ENCODE data around the gene ANKRD31.
A peak's percentile ranks its signal among the peaks of the same experiment; 100 is the strongest.

The ANKRD31 gene

GRCh38 chr5:75236322-75237316 lies at the start of gene ANKRD31:
ANKRD31 (minus strand) TSS chr5:75236878; CDS start chr5:75236686, 192 bp downstream.
- H3K4me3 ChIP-seq (replicated peaks; ENCODE audit: low read depth, low read length): peak within 1 kb of the TSS; percentile 88
- peak; percentile 90 for DNase-seq (ENCODE audit: extremely low read depth, insufficient read length)
- peak; percentile 35 for TF ChIP-seq CTCF (IDR thresholded peaks at IDR 0.05; ENCODE audit: insufficient read depth, low read length, poor library complexity, severe bottlenecking)
- H3K27me3 ChIP-seq (replicated peaks; ENCODE audit: control insufficient read depth, insufficient read depth, low read length): no peaks in the 10 kb centered on the region
- no peaks in the 10 kb centered on the region for H3K36me3 ChIP-seq (ENCODE audit: control insufficient read depth, insufficient read depth, low read length)

GRCh38 chr5:75286211-75286773 lies 49.6 kb upstream of the ANKRD31 start:
- TF ChIP-seq CTCF (IDR thresholded peaks at IDR 0.05; ENCODE audit: insufficient read depth, low read length, poor library complexity, severe bottlenecking): no peak
- H3K4me3 ChIP-seq (replicated peaks; ENCODE audit: low read depth, low read length): no peak overlapping the region
- no peaks in the 10 kb centered on the region for H3K27me3 ChIP-seq (replicated peaks; ENCODE audit: control insufficient read depth, insufficient read depth, low read length)
- H3K36me3 ChIP-seq (ENCODE audit: control insufficient read depth, insufficient read depth, low read length): no peaks in the 10 kb centered on the region
- no peak for DNase-seq (ENCODE audit: extremely low read depth, insufficient read length)

- H3K27me3 ChIP-seq (replicated peaks; ENCODE audit: control insufficient read depth, insufficient read depth, low read length): no peaks in the 10 kb centered on the region
- H3K36me3 ChIP-seq (ENCODE audit: control insufficient read depth, insufficient read depth, low read length): no peaks in the 10 kb centered on the region
- DNase-seq (ENCODE audit: extremely low read depth, insufficient read length): no peak
- no peak overlapping the region for H3K4me3 ChIP-seq (replicated peaks; ENCODE audit: low read depth, low read length)
- TF ChIP-seq CTCF (IDR thresholded peaks at IDR 0.05; ENCODE audit: insufficient read depth, low read length, poor library complexity, severe bottlenecking): no peak
Observed at GRCh38 chr5:75282581-75282980, 45.9 kb upstream of the ANKRD31 start.

- no peaks in the 10 kb centered on the region for H3K36me3 ChIP-seq (ENCODE audit: control insufficient read depth, insufficient read depth, low read length)
- no peak for TF ChIP-seq CTCF (IDR thresholded peaks at IDR 0.05; ENCODE audit: insufficient read depth, low read length, poor library complexity, severe bottlenecking)
- DNase-seq (ENCODE audit: extremely low read depth, insufficient read length): no peak
- no peak overlapping the region for H3K4me3 ChIP-seq (replicated peaks; ENCODE audit: low read depth, low read length)
- H3K27me3 ChIP-seq (replicated peaks; ENCODE audit: control insufficient read depth, insufficient read depth, low read length): no peaks in the 10 kb centered on the region
Observed at GRCh38 chr5:75281716-75282465, 45.2 kb upstream of the ANKRD31 start.

GRCh38 chr5:75279321-75279720 lies 42.6 kb upstream of the ANKRD31 start:
- TF ChIP-seq CTCF (IDR thresholded peaks at IDR 0.05; ENCODE audit: insufficient read depth, low read length, poor library complexity, severe bottlenecking): no peak
- no peaks in the 10 kb centered on the region for H3K27me3 ChIP-seq (replicated peaks; ENCODE audit: control insufficient read depth, insufficient read depth, low read length)
- H3K4me3 ChIP-seq (replicated peaks; ENCODE audit: low read depth, low read length): no peak overlapping the region
- no peak for DNase-seq (ENCODE audit: extremely low read depth, insufficient read length)
- no peaks in the 10 kb centered on the region for H3K36me3 ChIP-seq (ENCODE audit: control insufficient read depth, insufficient read depth, low read length)
